Kidney epithelial cell (primary cell): Measurements from ENCODE around the gene PRX. TPM values are rescaled to one million over a fixed set of nuclear protein-coding genes. Genes with fewer than 3 reads are reported as not detected.
A peak's percentile ranks its signal among the peaks of the same experiment; 100 is the strongest.

ENCODE experiments used
- DNase-seq: peaks from one replicate; pipeline ENCODE4 v3.0.0-alpha.2; 2010; ENCODE audit warnings: low read depth
- H3K27me3 ChIP-seq: 2 replicates; pipeline ENCODE4 v1.6.0; 2011; ENCODE audit warnings: low read length; ENCODE audit not compliant: control insufficient read depth, insufficient read depth
- H3K36me3 ChIP-seq: 2 replicates; pipeline ENCODE4 v1.5.1; 2011; ENCODE audit warnings: low read length; ENCODE audit not compliant: control insufficient read depth, insufficient read depth
- H3K4me3 ChIP-seq: 2 replicates; pipeline ENCODE4 v1.5.1; 2011; ENCODE audit warnings: low read depth, mild to moderate bottlenecking, control low read depth, low read length
- total RNA-seq: library from RNA; depleted of rRNA; stranded (reverse); fragments of >200 nt; gene quantifications from 2 replicates; pipeline ENCODE4 v1.2.3, GENCODE V29; 2015
- TF ChIP-seq, protein P1 (sequence below): IDR thresholded peaks from 2 replicates; pipeline ENCODE4 v1.5.1; 2011; ENCODE audit warnings: mild to moderate bottlenecking, moderate library complexity, low read length, control low read depth, inconsistent platforms; ENCODE audit not compliant: insufficient read depth, poor library complexity, severe bottlenecking

PRX gene
- total RNA-seq, 1 donor from 2014 or later, result 2.7 TPM

DNA sequence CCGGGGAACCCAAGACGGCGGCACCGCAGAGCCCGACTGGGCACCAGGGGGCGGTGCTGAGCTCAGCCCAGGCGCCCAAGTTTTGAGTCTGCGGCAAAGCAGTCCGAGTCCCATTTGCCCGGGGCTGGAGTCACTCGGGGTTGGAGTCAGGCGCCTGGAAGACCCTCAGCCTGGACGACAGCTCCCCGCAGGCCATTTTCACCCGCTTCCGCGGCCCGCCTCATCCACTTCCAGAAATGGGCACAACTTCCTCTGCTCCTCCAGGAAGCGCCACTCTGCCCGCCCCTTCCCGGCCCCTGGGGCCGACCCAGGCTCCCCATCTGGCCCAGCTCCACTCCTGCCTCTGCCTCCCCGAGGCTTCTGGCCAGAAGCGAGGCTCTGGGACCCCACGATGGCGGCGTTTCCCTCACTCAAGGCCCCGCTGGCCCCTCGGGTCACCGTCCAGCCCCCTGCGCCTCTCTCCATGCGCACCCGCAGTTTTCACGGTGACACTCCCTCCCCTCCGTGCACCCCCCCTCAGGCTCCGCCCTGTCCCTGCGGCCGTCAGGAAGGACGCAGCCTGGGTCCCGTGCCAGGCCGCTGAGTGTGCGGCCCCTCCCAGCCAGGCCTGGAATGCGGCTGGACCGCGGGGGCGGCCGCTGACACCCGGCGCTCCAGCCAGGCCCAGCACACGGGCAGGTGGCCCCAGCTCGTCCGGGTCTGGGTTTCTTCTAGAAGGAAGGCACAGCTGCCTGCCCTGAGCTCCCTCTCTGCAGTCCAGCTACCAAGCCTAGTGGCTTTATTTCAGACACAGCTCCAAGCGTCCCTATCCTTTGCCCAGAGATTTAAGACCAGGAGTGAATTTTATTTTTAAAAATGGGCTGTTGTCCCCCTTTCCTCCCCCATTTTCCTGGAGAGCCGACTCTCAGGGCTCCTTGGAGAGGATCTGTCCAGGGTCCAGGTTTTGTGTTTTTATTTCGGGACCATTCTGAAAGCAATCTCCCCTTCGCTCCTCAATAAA lies 7.9 kb upstream of the PRX start:
- H3K27me3 ChIP-seq, result no peaks in the 10 kb centered on the region
- H3K36me3 ChIP-seq, result no peaks in the 10 kb centered on the region
- TF ChIP-seq, protein P1, sequence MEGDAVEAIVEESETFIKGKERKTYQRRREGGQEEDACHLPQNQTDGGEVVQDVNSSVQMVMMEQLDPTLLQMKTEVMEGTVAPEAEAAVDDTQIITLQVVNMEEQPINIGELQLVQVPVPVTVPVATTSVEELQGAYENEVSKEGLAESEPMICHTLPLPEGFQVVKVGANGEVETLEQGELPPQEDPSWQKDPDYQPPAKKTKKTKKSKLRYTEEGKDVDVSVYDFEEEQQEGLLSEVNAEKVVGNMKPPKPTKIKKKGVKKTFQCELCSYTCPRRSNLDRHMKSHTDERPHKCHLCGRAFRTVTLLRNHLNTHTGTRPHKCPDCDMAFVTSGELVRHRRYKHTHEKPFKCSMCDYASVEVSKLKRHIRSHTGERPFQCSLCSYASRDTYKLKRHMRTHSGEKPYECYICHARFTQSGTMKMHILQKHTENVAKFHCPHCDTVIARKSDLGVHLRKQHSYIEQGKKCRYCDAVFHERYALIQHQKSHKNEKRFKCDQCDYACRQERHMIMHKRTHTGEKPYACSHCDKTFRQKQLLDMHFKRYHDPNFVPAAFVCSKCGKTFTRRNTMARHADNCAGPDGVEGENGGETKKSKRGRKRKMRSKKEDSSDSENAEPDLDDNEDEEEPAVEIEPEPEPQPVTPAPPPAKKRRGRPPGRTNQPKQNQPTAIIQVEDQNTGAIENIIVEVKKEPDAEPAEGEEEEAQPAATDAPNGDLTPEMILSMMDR, result peak; percentile 99
- no peak for DNase-seq
- peak overlapping the region; percentile 48 for H3K4me3 ChIP-seq

DNA sequence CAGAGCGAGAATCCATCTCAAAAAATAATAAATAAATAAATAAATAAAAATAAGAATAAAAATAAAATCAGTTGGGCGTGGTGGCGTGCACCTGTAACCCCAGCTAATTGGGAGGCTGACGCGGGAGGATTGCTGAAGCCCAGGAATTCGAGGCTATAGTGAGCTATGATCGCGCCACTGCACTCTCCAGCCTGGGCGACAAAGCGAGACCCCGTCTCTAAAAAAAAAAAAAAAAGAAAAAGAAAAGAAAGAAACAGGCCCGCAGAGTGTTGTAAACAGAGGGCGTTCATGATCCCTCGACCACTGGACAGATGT lies 7.2 kb upstream of the PRX start:
- no peak for DNase-seq

DNA sequence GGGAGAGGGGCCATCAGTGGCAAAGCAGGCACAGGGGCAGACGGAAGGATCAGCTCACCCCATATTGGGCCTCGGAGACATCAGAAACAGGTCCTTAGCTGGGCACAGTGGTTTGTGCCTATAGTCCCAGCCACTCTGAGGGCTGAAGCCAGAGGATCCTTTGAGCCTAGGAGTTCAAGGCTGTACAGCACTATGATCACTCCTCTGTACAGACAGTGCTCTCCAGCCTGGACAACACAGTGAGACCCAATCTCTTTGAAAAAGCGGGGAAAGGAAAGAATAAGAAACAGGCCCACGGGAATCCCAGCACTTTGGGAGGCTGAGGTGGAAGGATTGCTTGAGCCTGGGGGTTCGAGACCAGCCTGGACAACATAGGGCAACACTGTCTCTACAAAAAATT lies 6.6 kb upstream of the PRX start:
- Histone ChIP-seq H3K27me3 (no peaks in the 10 kb centered on the region), H3K36me3 (no peaks in the 10 kb centered on the region), H3K4me3 (no peak overlapping the region)
- DNase-seq, result no peak
- TF ChIP-seq, protein P1, result no peak

More for the DNA sequence above, 7.2 kb upstream of the PRX start:
- TF ChIP-seq, protein P1, result no peak
- no peak overlapping the region for H3K4me3 ChIP-seq
- H3K36me3 ChIP-seq, result no peaks in the 10 kb centered on the region
- no peaks in the 10 kb centered on the region for H3K27me3 ChIP-seq

DNA sequence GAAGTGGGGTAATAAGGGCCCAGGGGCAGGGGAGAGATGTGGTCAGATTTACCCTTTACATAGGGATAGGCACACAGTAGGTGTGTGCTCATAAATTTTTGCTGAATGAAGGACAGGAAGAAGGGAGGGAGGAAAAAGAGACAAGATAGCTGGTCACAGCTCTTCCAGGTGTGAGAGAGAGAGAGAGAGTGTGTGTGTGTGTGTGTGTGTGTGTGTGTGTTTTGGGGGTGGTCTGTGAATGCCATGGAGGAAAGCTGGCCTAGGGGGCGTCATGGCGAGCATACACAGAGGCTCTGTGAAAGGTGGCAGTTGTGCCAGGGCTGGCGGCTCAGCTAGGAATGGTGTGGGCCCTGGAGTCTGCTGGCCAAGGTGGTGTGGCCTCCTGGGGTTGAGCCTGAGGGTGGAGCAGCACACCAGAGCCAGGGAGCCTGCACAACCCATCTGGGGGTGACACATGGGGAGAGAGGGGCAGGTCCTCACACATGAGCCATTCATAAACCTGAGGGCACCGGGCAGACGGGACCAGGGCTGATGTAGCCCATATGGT lies 6.0 kb upstream of the PRX start:
- TF ChIP-seq, protein P1, result no peak
- no peak for DNase-seq
- Histone ChIP-seq H3K36me3 (no peaks in the 10 kb centered on the region), H3K27me3 (no peaks in the 10 kb centered on the region), H3K4me3 (no peak overlapping the region)

DNA sequence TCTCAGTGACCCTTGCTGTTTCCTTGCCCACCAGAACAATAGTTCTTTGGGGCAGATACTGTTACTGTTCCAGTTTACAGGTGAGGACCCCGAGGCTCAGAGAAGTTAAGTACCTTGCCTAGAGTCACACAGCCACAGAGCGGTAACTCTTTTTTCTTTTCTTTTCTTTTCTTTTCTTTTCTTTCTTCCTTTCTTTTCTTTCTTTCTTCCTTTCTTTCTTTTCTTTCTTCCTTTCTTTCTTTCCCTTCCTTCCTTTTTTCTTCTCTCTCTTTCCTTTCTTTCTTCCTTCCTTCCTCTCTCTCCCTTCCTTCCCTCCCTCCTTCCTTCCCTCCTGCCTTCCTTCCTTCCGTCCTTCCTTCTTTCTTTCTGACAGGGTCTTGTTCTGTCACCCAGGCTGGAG lies 4.9 kb upstream of the PRX start:
- no peak for DNase-seq
- Histone ChIP-seq H3K27me3 (no peaks in the 10 kb centered on the region), H3K4me3 (no peak overlapping the region), H3K36me3 (no peaks in the 10 kb centered on the region)
- TF ChIP-seq, protein P1, result no peak

DNA sequence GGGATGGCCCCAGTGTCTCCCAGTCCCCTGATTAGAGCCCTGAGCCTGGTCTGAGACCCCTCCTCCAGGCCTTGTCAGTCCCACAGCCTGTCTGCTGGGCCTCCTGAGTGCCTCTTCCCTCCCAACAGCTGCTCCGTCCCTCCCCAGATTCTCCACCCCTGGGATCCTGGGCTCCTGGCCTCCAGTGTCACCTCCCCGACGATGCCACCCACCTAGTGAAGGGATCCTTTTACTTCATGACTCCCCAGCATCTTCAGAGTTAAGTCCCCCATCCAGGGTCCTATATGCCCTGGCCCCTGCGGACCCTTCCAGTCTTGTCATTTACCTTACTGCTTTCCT lies 4.4 kb upstream of the PRX start:
- no peak for DNase-seq
- Histone ChIP-seq H3K27me3 (no peaks in the 10 kb centered on the region), H3K36me3 (no peaks in the 10 kb centered on the region), H3K4me3 (no peak overlapping the region)
- TF ChIP-seq, protein P1, result no peak
